HG03066 (cell line): ENCODE data around the gene TMEM45A.
"Not testable (repeated sequence)": the region's sequence is repeated elsewhere in the genome, so short reads cannot be mapped to it uniquely, and the experiment has no call there.

Experiments
- ATAC-seq: cut with Tn5 transposase; IDR thresholded peaks from one replicate; pipeline ENCODE4 v1.9.1; 2021; ENCODE audit warnings: low read depth; ENCODE audit not compliant: unreplicated experiment

Gene TMEM45A

GRCh38 chr3:100531093-100531492 lies 38.7 kb downstream of the TMEM45A start:
- no peak for ATAC-seq

GRCh38 chr3:100532411-100532810 lies 40.0 kb downstream of the TMEM45A start:
- no peak for ATAC-seq

GRCh38 chr3:100533176-100533575 lies 40.8 kb downstream of the TMEM45A start:
- no peak for ATAC-seq

- no peak for ATAC-seq
Measured at GRCh38 chr3:100535610-100535943, 43.2 kb downstream of the TMEM45A start.

- no peak for ATAC-seq
Measured at GRCh38 chr3:100536093-100536492, 43.7 kb downstream of the TMEM45A start.

- ATAC-seq: no peak
Measured at GRCh38 chr3:100537646-100538338, 45.4 kb downstream of the TMEM45A start.

- ATAC-seq: no peak
Measured at GRCh38 chr3:100538339-100538706, 45.9 kb downstream of the TMEM45A start.

GRCh38 chr3:100540791-100541334 lies 48.4 kb downstream of the TMEM45A start:
- ATAC-seq: no peak

GRCh38 chr3:100541428-100541827 lies 49.0 kb downstream of the TMEM45A start:
- not testable (repeated sequence) for ATAC-seq

GRCh38 chr3:100545371-100545770 lies 53.0 kb downstream of the TMEM45A start:
- no peak for ATAC-seq

- ATAC-seq: no peak
Measured at GRCh38 chr3:100546020-100546744, 53.8 kb downstream of the TMEM45A start.

- ATAC-seq: no peak
Measured at GRCh38 chr3:100548053-100548452, 55.6 kb downstream of the TMEM45A start.

- ATAC-seq: no peak
Measured at GRCh38 chr3:100553618-100554372, 61.4 kb downstream of the TMEM45A start.

GRCh38 chr3:100554373-100554676 lies 61.9 kb downstream of the TMEM45A start:
- ATAC-seq: no peak

- no peak for ATAC-seq
Measured at GRCh38 chr3:100556673-100557310, 64.4 kb downstream of the TMEM45A start.

- ATAC-seq: no peak
Measured at GRCh38 chr3:100558233-100558632, 65.8 kb downstream of the TMEM45A start.

- ATAC-seq: no peak
Measured at GRCh38 chr3:100560426-100560825, 68.0 kb downstream of the TMEM45A start.

GRCh38 chr3:100561459-100562158 lies 69.2 kb downstream of the TMEM45A start:
- ATAC-seq: no peak

- ATAC-seq: no peak
Measured at GRCh38 chr3:100562224-100562857, 69.9 kb downstream of the TMEM45A start.

GRCh38 chr3:100563228-100563627 lies 70.8 kb downstream of the TMEM45A start:
- no peak for ATAC-seq
